HepG2 (cell line): ENCODE results near the gene METTL26. TPM values are rescaled to one million over a fixed set of nuclear protein-coding genes. Genes with fewer than 3 reads are reported as not detected.

Experiments
- ATAC-seq: fragments of 200-7000 bp; cut with Tn5 transposase; 3 replicates; pipeline ENCODE4 v1.9.1; 2020; ENCODE audit warnings: mild to moderate bottlenecking, moderate library complexity
- BruUV-seq: library from RNA; stranded (reverse); fragments of 400-500 nt; replicated peaks from 2 replicates; lab custom pipeline; 2021; lab: Mats Ljungman, UMichigan
- CTCF ChIA-PET: fragments of 300-600 bp; formaldehyde crosslinking; extraction: SDS; loops from one replicate; lab custom pipeline; 2021; ENCODE audit warnings: low total read pairs, inconsistent platforms, low intra/inter-chr PET ratio; lab: Yijun Ruan, JAX
- POLR2A ChIA-PET: fragments of 350-600 bp; sonication (Branson Sonifier 250); formaldehyde crosslinking; loops from one replicate; lab custom pipeline; 2020; ENCODE audit warnings: antibody characterized with exemption, inconsistent platforms; lab: Yijun Ruan, JAX
- DNase-seq: peaks from one replicate; pipeline ENCODE4 v3.0.0-alpha.2; 2015; ENCODE audit warnings: low spot score
- FAIRE-seq: peaks from 3 replicates; lab custom pipeline; 2011; peaks lifted over from hg19 to GRCh38; lab: Jason Lieb, UNC
- H2AFZ ChIP-seq: one replicate; pipeline ENCODE4 v1.6.1; 2011; ENCODE audit warnings: low read length, inconsistent platforms
- H3K27ac ChIP-seq: fragments of 300-600 bp; 3 replicates; pipeline ENCODE4 v1.8.0; 2011; ENCODE audit warnings: mixed run types, mild to moderate bottlenecking, mixed read lengths, low read length, inconsistent platforms; ENCODE audit not compliant: insufficient read depth; ENCODE audit errors: extremely low read length
- H3K27me3 ChIP-seq, 2 experiments: fragments of 200-600 bp in 1 of 2; 2 replicates in 1 of 2; 3 replicates in 1 of 2; pipeline versions ENCODE4 v1.6.0 to v1.8.0; 2011; ENCODE audit warnings: low read length in 2 of 2, mild to moderate bottlenecking in 2 of 2, moderate library complexity in 2 of 2, inconsistent platforms in 1 of 2; ENCODE audit not compliant: insufficient read depth in 2 of 2, control insufficient read depth in 1 of 2
- H3K36me3 ChIP-seq, 2 experiments: fragments of 200-600 bp in 1 of 2; replicated peaks in 1 of 2; 2 replicates in 1 of 2; 3 replicates in 1 of 2; pipeline versions ENCODE4 v1.5.1 to v1.8.0; 2011; ENCODE audit warnings: low read length in 2 of 2, inconsistent platforms in 1 of 2; ENCODE audit not compliant: insufficient read depth in 2 of 2, control insufficient read depth in 1 of 2
- H3K4me1 ChIP-seq: 2 replicates; pipeline ENCODE4 v1.5.1; 2012; ENCODE audit warnings: low read length, inconsistent platforms; ENCODE audit not compliant: insufficient read depth
- H3K4me2 ChIP-seq: 2 replicates; pipeline ENCODE4 v1.6.0; 2011; ENCODE audit warnings: low read depth, low read length, inconsistent platforms
- H3K4me3 ChIP-seq, 3 experiments: fragments of 200-600 bp in 1 of 3; sonication (generic), shearing (Covaris generic) in 1 of 3; replicated peaks in 1 of 3; 2 replicates each; pipeline ENCODE4 v1.5.1; 2011 to 2016; ENCODE audit warnings: low read length in 3 of 3, inconsistent platforms in 2 of 3, low read depth in 2 of 3, mild to moderate bottlenecking in 2 of 3, control low read depth in 1 of 3, mixed read lengths in 1 of 3; ENCODE audit not compliant: insufficient read depth in 1 of 3
- H3K79me2 ChIP-seq: one replicate; pipeline ENCODE4 v1.6.1; 2011; ENCODE audit warnings: low read length, inconsistent platforms; ENCODE audit not compliant: insufficient read depth
- H3K9ac ChIP-seq: 2 replicates; pipeline ENCODE4 v1.6.0; 2011; ENCODE audit warnings: mild to moderate bottlenecking, low read depth, low read length, inconsistent platforms; ENCODE audit not compliant: insufficient read depth
- H3K9me3 ChIP-seq: 2 replicates; pipeline ENCODE4 v1.5.1; 2012; ENCODE audit warnings: mild to moderate bottlenecking, low read length
- H4K20me1 ChIP-seq: 2 replicates; pipeline ENCODE4 v1.6.0; 2011; ENCODE audit warnings: inconsistent platforms, mild to moderate bottlenecking, low read length, moderate library complexity; ENCODE audit not compliant: insufficient read depth
- ARNT ChIP-seq: fragments of 450-650 bp; IDR thresholded peaks from 2 replicates; pipeline ENCODE4 v1.6.1; 2017
- BCLAF1 ChIP-seq: fragments of 450-650 bp; IDR thresholded peaks from 2 replicates; pipeline ENCODE4 v1.6.1; 2017; ENCODE audit warnings: mild to moderate bottlenecking
- E2F1 ChIP-seq: sonication (generic); formaldehyde crosslinking; IDR thresholded peaks from 2 replicates; pipeline ENCODE4 v1.5.0; 2020; ENCODE audit warnings: missing genetic modification reagents
- RBFOX2 ChIP-seq: fragments of 200-400 bp; formaldehyde crosslinking; IDR thresholded peaks from 2 replicates; pipeline ENCODE4 v1.6.1; 2017; ENCODE audit warnings: low read depth, mild to moderate bottlenecking, low read length
- THAP11 ChIP-seq: IDR thresholded peaks from 2 replicates; pipeline ENCODE4 v1.6.1; 2016; ENCODE audit warnings: missing biosample characterization, missing genetic modification reagents
- ZHX1 ChIP-seq: sonication (generic); formaldehyde crosslinking; IDR thresholded peaks from 2 replicates; pipeline ENCODE4 v1.8.1; 2022; ENCODE audit warnings: low read depth, mild to moderate bottlenecking, missing genetic modification reagents
- ZSCAN9 ChIP-seq: IDR thresholded peaks from 2 replicates; pipeline ENCODE4 v1.6.1; 2016; ENCODE audit warnings: borderline replicate concordance
- ZUFSP ChIP-seq: sonication (generic); formaldehyde crosslinking; IDR thresholded peaks from 2 replicates; pipeline ENCODE4 v1.9.0; 2021; ENCODE audit warnings: missing genetic modification reagents, mild to moderate bottlenecking, borderline replicate concordance
- WGBS: methylation state at CpG from one replicate; pipeline ENCODE4 v1.1.6; 2017; ENCODE audit warnings: low lambda C conversion rate; 5-methylcytosine and 5-hydroxymethylcytosine counted together
- in situ Hi-C: cut with HindIII; loops from 2 replicates; pipeline ENCODE4 v1.10.0; 2017; ENCODE audit warnings: low pct_unique_long_range_greater_than_20kb; ENCODE audit not compliant: extremely low pct_ligation_motif_present
- intact Hi-C: fragments of 100-400 bp; cut with micrococcal nuclease; formaldehyde crosslinking; loops from one replicate; pipeline ENCODE4 v1.10.0; 2022; ENCODE audit not compliant: unreplicated experiment
- polyA plus RNA-seq, 8 experiments: library from polyadenylated mRNA; depleted of rRNA in 3 of 8; stranded (reverse) in 7 of 8; unstranded in 1 of 8; fragments of >200 nt; fragmentation: Illumina TruSeq in 4 of 8; extraction: Trizol in 4 of 8; gene quantifications; 2 replicates each; pipeline versions ENCODE4 v1.2.1 to v1.2.3, GENCODE V29; 2011 to 2016; ENCODE audit warnings: low read depth in 4 of 8, missing spikeins in 1 of 8, mixed read lengths in 1 of 8; ENCODE audit not compliant: insufficient read depth in 1 of 8
- total RNA-seq, 5 experiments: library from RNA; depleted of rRNA; stranded (reverse); fragments of >200 nt; fragmentation: Illumina TruSeq; extraction: Trizol; gene quantifications; 2 replicates each; pipeline ENCODE4 v1.2.3, GENCODE V29; 2016; ENCODE audit warnings: low read depth in 1 of 5

The METTL26 gene
- total and polyA plus RNA-seq, 2 of the 13 experiments (the other 11 are each of a cell fraction or from before 2014, with no cell fraction given): 65.5 to 70.1 TPM

- Histone ChIP-seq H3K9ac (no peak overlapping the region), H3K4me1 (peaks cover 22% of the 10 kb centered on the region), H3K4me2 (no peak overlapping the region), H3K27ac (no peak overlapping the region), H3K9me3 (no peaks in the 10 kb centered on the region), H4K20me1 (no peaks in the 10 kb centered on the region), H3K27me3 (no peaks in the 10 kb centered on the region), H3K4me3 (no peak overlapping the region), H3K36me3 (peaks cover 2 to 3% of the 10 kb centered on the region in 2 experiments; a peak in 1 of 5 replicates), H2AFZ (no peak overlapping the region), H3K79me2 (no peaks in the 10 kb centered on the region)
- TF ChIP-seq RBFOX2: 0 out of 2 replicates have a peak, but pooled peaks have one; percentile 21
- no peak for TF ChIP-seq ZUFSP (CRISPR knock-in tag)
- intact Hi-C loops (no loop called here), in situ Hi-C loops (no loop called here)
- DNase-seq (no peak), FAIRE-seq (no peak), ATAC-seq (no peak)
- ChIA-PET POLR2A (no interaction called here), CTCF (no interaction called here)
- no CpG with 5 or more reads among the region's 22 CpGs for WGBS
- no TSS peak for BruUV-seq
Observed at GRCh38 chr16:657487-657886, 21.4 kb upstream of the METTL26 start.

GRCh38 chr16:654034-654433, 17.9 kb upstream of the METTL26 start:
- BruUV-seq: no TSS peak
- H4K20me1 ChIP-seq: no peaks in the 10 kb centered on the region
- no peaks in the 10 kb centered on the region for H3K9me3 ChIP-seq
- FAIRE-seq (peak; percentile 37), DNase-seq (peak; percentile 45), ATAC-seq (no peak)
- H3K36me3 ChIP-seq: peaks cover 2 to 3% of the 10 kb centered on the region in 2 experiments; a peak in 1 of 5 replicates
- H3K4me2 ChIP-seq: 0 out of 2 replicates have a peak overlapping the region, but pooled peaks have one; percentile 19
- ChIA-PET CTCF (no interaction called here), POLR2A (interaction anchor here (0.6 to 1.1 kb wide), 2 partner anchors 13 to 25 kb away, joined by 3 to 4 read pairs; partner anchors contain the start of gene RHOT2)
- H3K9ac ChIP-seq: no peak overlapping the region
- in situ Hi-C loops: no loop called here
- peaks cover 38% of the 10 kb centered on the region for H3K4me1 ChIP-seq
- H2AFZ ChIP-seq: no peak overlapping the region
- H3K79me2 ChIP-seq: peaks cover 4% of the 10 kb centered on the region
- peak overlapping the region; percentile 58 for H3K27ac ChIP-seq
- H3K27me3 ChIP-seq: no peaks in the 10 kb centered on the region
- 53% methylated on average over 12 of the region's 12 CpGs for WGBS
- H3K4me3 ChIP-seq: no peak overlapping the region
- intact Hi-C loops: no loop called here
- TF ChIP-seq BCLAF1 (no peak), E2F1 (no peak), THAP11 (CRISPR knock-in tag) (peak; percentile 20; the same call in 1 of the 2 replicates), ZHX1 (CRISPR knock-in tag) (no peak), ZSCAN9 (no peak), ARNT (no peak)
